Natural killer cell (primary cell): ENCODE data around the gene SEC16B. TPM values are rescaled to one million over a fixed set of nuclear protein-coding genes. Genes with fewer than 3 reads are reported as not detected.

ENCODE experiments used
- ATAC-seq, 3 donors: fragments of 150-1000 bp in 2 of 3; fragments of 200-7000 bp in 1 of 3; cut with Tn5 transposase; 1 replicate in 1 of 3; 2 replicates in 2 of 3; pipeline ENCODE4 v1.10.0; 2021; ENCODE audit warnings: mild to moderate bottlenecking in 2 of 3, moderate library complexity in 2 of 3
- DNase-seq, 2 donors: peaks; one replicate each; pipeline versions ENCODE4 v3.0.0 to v3.0.0-alpha.2; 2013 to 2021; ENCODE audit warnings: mixed read lengths in 1 of 2
- H3K27ac ChIP-seq: one replicate; pipeline ENCODE4 v1.5.1; 2013; ENCODE audit warnings: mild to moderate bottlenecking, low read length
- H3K27me3 ChIP-seq: one replicate; pipeline ENCODE4 v1.6.1; 2013; ENCODE audit warnings: low read length; ENCODE audit not compliant: control insufficient read depth, insufficient read depth
- H3K36me3 ChIP-seq: one replicate; pipeline ENCODE4 v1.6.1; 2013; ENCODE audit warnings: low read length; ENCODE audit not compliant: control insufficient read depth, insufficient read depth
- H3K4me1 ChIP-seq: one replicate; pipeline ENCODE4 v1.6.1; 2013; ENCODE audit warnings: low read length; ENCODE audit not compliant: control insufficient read depth, insufficient read depth
- H3K4me3 ChIP-seq: one replicate; pipeline ENCODE4 v1.5.1; 2013; ENCODE audit warnings: low read length
- H3K9me3 ChIP-seq: one replicate; pipeline ENCODE4 v1.6.1; 2013; ENCODE audit warnings: low read length; ENCODE audit not compliant: control insufficient read depth, insufficient read depth
- H3K27ac Mint-ChIP-seq, 2 donors: one replicate each; pipeline ENCODE4 v1.8.0; 2022; ENCODE audit warnings: mild to moderate bottlenecking in 2 of 2, mixed read lengths in 2 of 2, moderate library complexity in 1 of 2
- H3K27me3 Mint-ChIP-seq, 2 donors: one replicate each; pipeline ENCODE4 v1.8.0; 2022; ENCODE audit warnings: low read depth in 2 of 2, mixed read lengths in 2 of 2
- H3K36me3 Mint-ChIP-seq: one replicate; pipeline ENCODE4 v1.8.0; 2022; ENCODE audit warnings: mixed read lengths
- H3K4me1 Mint-ChIP-seq, 2 donors: one replicate each; pipeline ENCODE4 v1.8.0; 2022; ENCODE audit warnings: mixed read lengths in 2 of 2
- H3K4me3 Mint-ChIP-seq: one replicate; pipeline ENCODE4 v1.8.0; 2022; ENCODE audit warnings: mild to moderate bottlenecking, moderate library complexity, mixed read lengths
- H3K9me3 Mint-ChIP-seq, 2 donors: one replicate each; pipeline ENCODE4 v1.8.0; 2022; ENCODE audit warnings: mixed read lengths in 2 of 2
- WGBS: methylation state at CpG from one replicate; pipeline ENCODE4 v1.1.7; 2013; ENCODE audit warnings: missing lambda C conversion rate; ENCODE audit not compliant: insufficient coverage; 5-methylcytosine and 5-hydroxymethylcytosine counted together
- intact Hi-C: fragments of 100-400 bp; cut with micrococcal nuclease; formaldehyde crosslinking; loops from one replicate; pipeline ENCODE4 v1.14.2; 2022
- total RNA-seq, 4 donors: library from RNA; stranded (reverse); fragments of 120-200 nt in 1 of 4; gene quantifications; one replicate each; pipeline versions ENCODE4 v1.2.3 to v1.2.4, GENCODE V29; 2013 to 2022
- TF ChIP-seq, protein P1 (sequence below): fragments of 200-600 bp; IDR thresholded peaks from one replicate; pipeline ENCODE4 v1.8.0; 2022; ENCODE audit warnings: antibody characterized with exemption

Gene SEC16B
- total RNA-seq, 3 donors from 2014 or later (not counting 1 experiment from before 2014, with no cell fraction given): 0.31 TPM; not detected in 2

DNA sequence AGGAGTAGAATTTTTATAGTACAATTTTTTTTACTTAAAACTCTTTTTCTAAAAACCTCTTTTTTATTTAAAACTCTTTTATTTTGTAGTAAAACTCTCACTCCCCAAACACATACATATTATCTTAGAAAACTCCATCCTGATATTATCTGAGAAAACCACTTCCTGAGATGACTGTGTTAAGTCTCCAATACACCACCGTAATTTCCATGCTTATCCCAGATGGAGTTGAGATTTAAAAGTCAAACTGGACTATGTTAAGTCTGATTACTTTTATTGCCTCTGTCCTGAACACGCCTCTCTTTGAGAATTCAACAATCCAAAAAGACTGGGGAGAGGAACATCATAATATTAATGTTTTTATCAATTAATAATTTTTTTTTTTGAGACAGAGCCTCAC, 3.7 kb downstream of the SEC16B start:
- no peaks in the 10 kb centered on the region for H3K27me3 Mint-ChIP-seq
- TF ChIP-seq, protein P1, sequence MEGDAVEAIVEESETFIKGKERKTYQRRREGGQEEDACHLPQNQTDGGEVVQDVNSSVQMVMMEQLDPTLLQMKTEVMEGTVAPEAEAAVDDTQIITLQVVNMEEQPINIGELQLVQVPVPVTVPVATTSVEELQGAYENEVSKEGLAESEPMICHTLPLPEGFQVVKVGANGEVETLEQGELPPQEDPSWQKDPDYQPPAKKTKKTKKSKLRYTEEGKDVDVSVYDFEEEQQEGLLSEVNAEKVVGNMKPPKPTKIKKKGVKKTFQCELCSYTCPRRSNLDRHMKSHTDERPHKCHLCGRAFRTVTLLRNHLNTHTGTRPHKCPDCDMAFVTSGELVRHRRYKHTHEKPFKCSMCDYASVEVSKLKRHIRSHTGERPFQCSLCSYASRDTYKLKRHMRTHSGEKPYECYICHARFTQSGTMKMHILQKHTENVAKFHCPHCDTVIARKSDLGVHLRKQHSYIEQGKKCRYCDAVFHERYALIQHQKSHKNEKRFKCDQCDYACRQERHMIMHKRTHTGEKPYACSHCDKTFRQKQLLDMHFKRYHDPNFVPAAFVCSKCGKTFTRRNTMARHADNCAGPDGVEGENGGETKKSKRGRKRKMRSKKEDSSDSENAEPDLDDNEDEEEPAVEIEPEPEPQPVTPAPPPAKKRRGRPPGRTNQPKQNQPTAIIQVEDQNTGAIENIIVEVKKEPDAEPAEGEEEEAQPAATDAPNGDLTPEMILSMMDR: no peak
- intact Hi-C loops: no loop called here
- Histone ChIP-seq H3K36me3 (no peaks in the 10 kb centered on the region), H3K9me3 (no peaks in the 10 kb centered on the region), H3K27ac (no peak overlapping the region), H3K27me3 (no peaks in the 10 kb centered on the region), H3K4me1 (no peaks in the 10 kb centered on the region), H3K4me3 (no peak overlapping the region)
- H3K27ac Mint-ChIP-seq: no peak overlapping the region
- no peak overlapping the region for H3K4me3 Mint-ChIP-seq
- no peaks in the 10 kb centered on the region for H3K9me3 Mint-ChIP-seq
- no peaks in the 10 kb centered on the region for H3K4me1 Mint-ChIP-seq
- WGBS: no CpG with 5 or more reads among the region's 2 CpGs
- ATAC-seq: no peak
- DNase-seq: no peak
- no peaks in the 10 kb centered on the region for H3K36me3 Mint-ChIP-seq

DNA sequence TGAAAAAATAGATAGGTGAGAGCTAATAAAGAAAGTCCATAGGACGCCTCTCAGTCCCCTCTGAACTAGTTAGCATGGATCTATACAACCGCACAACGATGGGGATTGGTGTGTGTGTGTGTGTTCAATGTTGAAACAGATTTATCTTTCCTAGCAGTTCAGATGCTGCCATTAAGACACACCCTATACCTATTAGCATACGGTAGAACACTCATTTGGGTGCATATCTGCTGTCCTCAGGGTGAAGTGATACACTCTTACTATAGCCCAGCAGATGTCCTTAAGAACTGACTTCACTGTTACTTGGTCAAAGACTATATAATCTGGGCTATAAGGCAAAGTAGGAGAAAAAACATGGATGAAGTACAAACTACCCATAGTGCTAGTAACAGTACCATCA, 4.6 kb downstream of the SEC16B start:
- intact Hi-C loops: no loop called here
- H3K27ac Mint-ChIP-seq: no peak overlapping the region
- no peaks in the 10 kb centered on the region for H3K4me1 Mint-ChIP-seq
- no peaks in the 10 kb centered on the region for H3K27me3 Mint-ChIP-seq
- H3K9me3 Mint-ChIP-seq: no peaks in the 10 kb centered on the region
- Histone ChIP-seq H3K36me3 (no peaks in the 10 kb centered on the region), H3K9me3 (no peaks in the 10 kb centered on the region), H3K4me3 (no peak overlapping the region), H3K27me3 (no peaks in the 10 kb centered on the region), H3K27ac (no peak overlapping the region), H3K4me1 (no peaks in the 10 kb centered on the region)
- H3K36me3 Mint-ChIP-seq: no peaks in the 10 kb centered on the region
- H3K4me3 Mint-ChIP-seq: no peak overlapping the region
- DNase-seq (no peak), ATAC-seq (no peak)
- WGBS: 90% methylated on average over 4 of the region's 4 CpGs
- TF ChIP-seq, protein P1: no peak

DNA sequence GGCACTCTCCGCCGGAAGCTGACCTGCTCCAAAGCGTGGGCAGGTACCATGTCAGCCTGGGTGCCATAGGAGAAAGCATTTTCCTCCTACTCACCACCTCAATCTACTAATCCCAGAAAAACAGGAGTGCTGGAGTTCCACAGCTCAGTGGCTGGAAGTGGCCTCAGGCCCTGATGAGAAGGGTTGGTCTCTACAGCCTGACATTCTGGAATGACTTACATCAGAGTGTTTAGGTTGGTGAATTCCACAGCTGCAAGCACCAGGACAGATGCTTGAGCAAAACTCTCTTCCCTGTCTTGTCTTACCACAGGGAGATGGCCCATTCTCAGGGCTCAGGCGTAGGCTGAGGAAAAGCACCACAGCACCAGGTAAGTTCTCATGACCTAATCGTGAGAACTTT, 5.5 kb downstream of the SEC16B start:
- H3K9me3 Mint-ChIP-seq: no peaks in the 10 kb centered on the region
- 91% methylated on average over 5 of the region's 5 CpGs for WGBS
- ATAC-seq (no peak), DNase-seq (no peak)
- no peaks in the 10 kb centered on the region for H3K27me3 Mint-ChIP-seq
- Histone ChIP-seq H3K4me1 (no peaks in the 10 kb centered on the region), H3K27me3 (no peaks in the 10 kb centered on the region), H3K4me3 (no peak overlapping the region), H3K9me3 (no peaks in the 10 kb centered on the region), H3K36me3 (no peaks in the 10 kb centered on the region), H3K27ac (no peak overlapping the region)
- H3K4me3 Mint-ChIP-seq: no peak overlapping the region
- no peaks in the 10 kb centered on the region for H3K36me3 Mint-ChIP-seq
- H3K27ac Mint-ChIP-seq: no peak overlapping the region
- H3K4me1 Mint-ChIP-seq: no peaks in the 10 kb centered on the region
- intact Hi-C loops: no loop called here
- TF ChIP-seq, protein P1: no peak

DNA sequence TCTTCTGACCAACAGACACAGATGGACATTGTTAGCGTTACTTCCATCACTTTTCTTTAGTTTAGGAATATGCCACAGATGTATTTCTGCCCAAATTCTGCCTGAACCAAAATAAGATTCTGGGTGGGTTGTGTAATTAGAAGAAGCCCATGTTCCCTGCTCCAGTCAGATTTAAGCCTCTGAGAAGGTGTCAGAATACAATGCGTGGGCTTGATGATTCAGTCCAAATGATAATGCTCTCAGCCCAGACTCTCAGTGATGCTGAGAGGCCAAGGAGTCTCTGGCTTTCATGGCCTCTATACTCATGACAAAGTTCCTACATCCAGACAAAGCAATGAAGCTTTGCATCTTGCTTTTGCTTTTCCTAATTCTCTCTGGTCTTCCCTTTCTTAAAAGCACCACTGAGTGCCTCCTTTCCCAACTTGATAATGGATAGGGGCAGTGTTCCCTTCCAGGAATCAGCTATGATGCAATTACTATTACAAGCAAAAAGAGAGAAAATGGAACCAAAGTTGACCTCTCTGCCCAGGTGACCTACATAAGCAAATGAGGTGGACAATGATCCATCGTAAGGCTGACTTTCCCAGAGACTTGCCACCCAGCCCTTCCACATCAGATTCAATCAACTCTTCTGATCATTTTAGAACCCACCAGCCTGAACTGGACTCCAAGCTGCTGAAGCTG, 8.8 kb downstream of the SEC16B start:
- intact Hi-C loops: no loop called here
- no peaks in the 10 kb centered on the region for H3K36me3 Mint-ChIP-seq
- TF ChIP-seq, protein P1: no peak
- ATAC-seq (no peak), DNase-seq (no peak)
- H3K9me3 Mint-ChIP-seq: no peaks in the 10 kb centered on the region
- 94% methylated on average over 3 of the region's 3 CpGs for WGBS
- H3K9me3 ChIP-seq: no peaks in the 10 kb centered on the region
- H3K27ac Mint-ChIP-seq: no peak overlapping the region
- no peaks in the 10 kb centered on the region for H3K27me3 ChIP-seq
- H3K4me1 ChIP-seq: no peaks in the 10 kb centered on the region
- H3K4me1 Mint-ChIP-seq: no peaks in the 10 kb centered on the region
- no peaks in the 10 kb centered on the region for H3K36me3 ChIP-seq
- H3K27ac ChIP-seq: no peak overlapping the region
- H3K27me3 Mint-ChIP-seq: no peaks in the 10 kb centered on the region
- no peak overlapping the region for H3K4me3 ChIP-seq
- no peak overlapping the region for H3K4me3 Mint-ChIP-seq
